Anterior cingulate cortex (tissue), 58 donors: ENCODE data around the gene RTN4RL1.
A peak's percentile ranks its signal among the peaks of the same experiment; 100 is the strongest.

Experiments used
- DNase-seq, 58 donors: peaks; one replicate each; lab custom pipeline; 2025; lab: John Stamatoyannopoulos, UW

Gene RTN4RL1

GRCh38 chr17:1937461-1937860 lies 87.7 kb downstream of the RTN4RL1 start:
- DNase-seq: no peak

GRCh38 chr17:1936766-1937165 lies 88.4 kb downstream of the RTN4RL1 start:
- no peak for DNase-seq

- DNase-seq: peak in 4 of 58 donors; percentile 15 to 42 (median 36)
Measured at GRCh38 chr17:1934901-1935300, 90.2 kb downstream of the RTN4RL1 start.

DNA sequence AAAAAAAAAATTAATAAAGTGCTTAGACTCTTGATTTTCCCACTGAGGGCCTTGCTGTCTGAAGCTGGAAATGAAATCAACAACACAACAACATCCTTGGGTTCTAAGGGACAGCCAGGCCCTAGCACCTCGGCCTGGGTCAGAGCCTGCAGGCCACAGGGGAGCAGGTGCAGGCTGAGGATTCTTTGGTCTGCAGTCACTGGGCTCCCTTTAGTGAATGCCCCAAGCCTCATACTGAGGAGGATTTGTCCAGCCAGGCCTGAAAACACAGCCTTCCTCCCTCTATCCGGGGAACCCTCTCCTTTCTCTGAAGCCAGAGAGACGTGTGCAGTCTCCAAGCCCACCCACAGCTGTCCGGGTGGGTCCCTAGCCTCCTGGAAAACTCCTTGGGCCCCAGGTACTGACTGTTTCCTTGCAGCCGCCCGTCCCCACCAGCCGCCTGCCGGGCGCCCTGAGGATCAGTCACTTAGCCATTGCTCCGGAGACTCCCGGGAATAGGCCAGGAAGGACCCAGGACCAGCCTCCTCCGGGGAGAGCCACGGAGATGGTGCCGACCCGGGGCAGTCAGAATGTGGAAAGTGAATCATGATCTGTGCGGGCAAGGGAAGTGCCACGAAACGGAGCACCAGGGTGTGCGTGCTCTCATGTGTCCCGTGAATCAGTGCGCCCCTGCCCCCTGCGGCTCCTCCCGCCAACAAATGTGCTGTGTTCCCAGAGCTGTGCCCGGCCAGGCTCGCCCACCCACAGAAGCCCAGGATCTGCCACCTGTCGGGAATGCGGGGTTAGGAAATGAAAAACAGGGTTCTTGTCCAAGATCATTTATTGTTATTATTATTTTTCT lies 91.0 kb downstream of the RTN4RL1 start:
- peak in 3 of 58 donors; percentile 23 to 54 (median 35) for DNase-seq

GRCh38 chr17:1931844-1932579 lies 93.1 kb downstream of the RTN4RL1 start:
- DNase-seq: peak in 50 of 58 donors; percentile 20 to 81 (median 50)

DNA sequence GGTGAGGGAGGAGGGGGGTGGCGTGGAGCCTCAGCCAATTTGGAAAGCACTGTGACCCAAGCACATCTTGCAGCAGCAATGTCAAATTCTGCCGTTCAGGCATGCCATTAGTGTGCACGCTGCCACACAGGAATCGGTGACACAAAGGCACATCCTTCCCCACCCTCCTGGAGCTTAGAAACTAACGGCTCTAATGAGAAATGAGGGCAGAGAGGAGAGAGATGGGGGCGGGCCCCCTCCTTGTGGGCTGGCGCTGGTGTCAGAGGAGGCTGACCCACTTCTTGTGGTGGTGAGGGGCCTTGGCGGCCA lies 94.8 kb downstream of the RTN4RL1 start:
- DNase-seq: peak in 1 of 58 donors; percentile 43

DNA sequence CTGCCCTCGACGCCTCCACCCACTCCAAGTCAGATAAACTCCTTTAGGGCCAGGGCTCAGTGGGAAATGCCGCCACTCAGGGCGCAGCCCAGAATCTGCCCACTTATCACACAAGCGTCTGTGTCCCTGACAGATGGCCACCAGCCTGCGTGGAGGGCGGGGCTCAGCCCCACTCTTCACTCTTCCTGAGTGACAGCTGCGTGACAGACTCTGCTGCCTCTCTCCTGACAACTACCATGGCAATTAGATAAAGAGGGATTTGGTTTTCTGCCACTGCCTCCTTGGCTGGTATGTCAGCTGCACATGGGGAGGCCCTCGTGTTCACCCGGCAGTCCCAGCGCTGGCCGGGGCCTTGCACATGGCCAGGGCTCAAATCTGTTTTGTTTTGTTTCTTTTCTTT lies 96.2 kb downstream of the RTN4RL1 start:
- peak in 18 of 58 donors; percentile 18 to 65 (median 48) for DNase-seq

- peak in 52 of 58 donors; percentile 24 to 90 (median 73) for DNase-seq
Measured at GRCh38 chr17:1920948-1921351, 104.2 kb downstream of the RTN4RL1 start.

DNA sequence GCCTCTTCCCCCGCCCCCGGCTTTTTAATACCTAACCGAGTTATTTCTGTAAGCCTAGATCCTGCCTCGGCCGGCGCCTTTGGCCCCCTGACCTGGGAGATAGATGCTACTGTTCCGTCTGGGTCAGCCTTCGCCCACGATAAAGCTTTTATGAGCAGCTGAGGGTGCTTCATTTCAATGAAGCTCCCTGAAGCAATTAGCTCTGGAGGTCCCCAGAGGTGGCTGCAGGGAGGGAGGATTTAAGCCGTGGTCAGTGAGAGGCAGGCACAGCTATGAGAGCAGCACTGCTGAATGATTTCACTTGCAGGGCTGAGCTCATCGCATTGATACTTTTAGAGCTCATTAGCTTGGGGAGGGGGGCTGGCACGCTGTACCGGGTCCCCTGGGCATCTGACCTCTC lies 105.9 kb downstream of the RTN4RL1 start:
- DNase-seq: no peak

- no peak for DNase-seq
Measured at GRCh38 chr17:1918346-1919162, 106.6 kb downstream of the RTN4RL1 start.

GRCh38 chr17:1916963-1917715 lies 108.0 kb downstream of the RTN4RL1 start:
- DNase-seq: no peak

GRCh38 chr17:1916316-1916715 lies 108.8 kb downstream of the RTN4RL1 start:
- DNase-seq: no peak

DNA sequence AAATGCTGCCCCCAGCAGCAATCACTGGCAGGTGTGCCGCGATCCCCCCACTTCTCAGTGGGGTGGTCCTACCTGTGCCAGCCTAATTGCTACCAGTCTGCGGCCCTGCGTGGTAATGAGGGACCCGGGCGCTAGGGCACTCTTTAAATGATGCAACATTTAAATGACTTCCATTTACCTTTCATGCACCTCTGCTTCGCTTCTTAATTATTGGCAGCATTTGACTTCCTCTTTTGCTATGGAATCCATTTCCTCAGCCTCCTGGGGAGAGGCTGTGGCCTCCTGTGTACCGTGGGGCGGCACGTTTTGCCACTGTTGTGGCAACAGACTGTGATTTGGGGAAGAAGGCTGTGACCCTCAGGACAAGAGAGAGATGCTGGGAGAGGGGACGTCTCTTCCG lies 109.2 kb downstream of the RTN4RL1 start:
- no peak for DNase-seq

DNA sequence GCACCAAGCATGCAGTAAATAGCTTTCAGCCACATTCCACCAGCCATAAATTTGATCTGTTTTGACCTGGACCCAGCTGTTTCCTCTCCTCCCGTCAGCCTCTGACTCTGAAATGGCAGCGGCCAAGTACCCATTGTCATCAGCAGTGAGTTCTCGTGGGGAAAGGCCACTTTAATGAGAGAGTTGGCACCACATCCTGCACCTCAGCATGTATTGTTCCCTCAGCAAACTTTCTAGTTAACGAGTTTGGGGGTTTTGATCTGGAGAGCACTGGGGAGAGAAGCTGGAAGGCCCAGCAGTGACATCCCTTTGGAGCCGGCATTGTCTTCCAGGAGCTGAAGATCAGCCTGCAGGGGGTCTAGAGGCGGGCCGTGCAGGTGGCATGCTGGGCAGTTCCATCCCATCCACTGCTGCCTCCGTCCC lies 110.5 kb downstream of the RTN4RL1 start:
- no peak for DNase-seq

DNA sequence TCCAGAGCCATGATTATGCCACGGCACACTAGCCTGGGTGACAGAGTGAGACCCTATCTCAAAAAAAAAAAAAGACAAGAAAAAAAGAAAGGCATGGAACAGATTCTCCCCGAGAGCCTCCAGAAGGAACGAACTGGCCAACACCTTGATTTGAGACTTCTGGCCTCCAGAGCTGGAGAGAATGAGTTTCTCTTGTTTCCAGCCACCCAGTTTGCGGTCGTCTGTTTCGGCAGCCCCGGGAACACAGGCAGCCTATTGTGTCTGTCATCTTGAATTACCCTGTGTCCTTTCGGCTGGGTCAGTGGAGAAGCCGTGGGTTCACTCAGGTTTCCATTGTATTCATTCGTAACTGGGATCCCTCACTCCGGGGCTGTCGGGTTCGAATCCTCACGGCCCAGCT lies 111.4 kb downstream of the RTN4RL1 start:
- DNase-seq: no peak

DNA sequence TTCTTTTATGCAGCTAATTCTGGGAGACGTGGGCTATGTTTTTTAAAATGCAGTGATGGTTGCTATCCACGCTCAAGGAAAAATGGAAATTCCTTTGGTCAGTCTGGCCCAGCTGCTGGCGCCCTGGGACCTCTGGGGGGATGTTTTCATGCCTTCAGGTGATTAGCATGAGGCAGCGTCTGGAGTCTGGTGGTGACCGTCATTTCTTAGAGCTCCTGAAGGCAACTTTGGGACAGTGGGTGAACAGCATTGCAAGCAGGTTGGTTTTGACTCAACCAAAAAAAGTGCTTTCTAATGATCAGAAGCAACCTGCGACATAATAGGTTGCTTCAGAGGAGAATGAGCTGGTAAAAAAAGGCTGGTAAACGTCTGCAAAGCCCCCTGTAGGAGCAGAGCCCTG lies 113.0 kb downstream of the RTN4RL1 start:
- DNase-seq: no peak

DNA sequence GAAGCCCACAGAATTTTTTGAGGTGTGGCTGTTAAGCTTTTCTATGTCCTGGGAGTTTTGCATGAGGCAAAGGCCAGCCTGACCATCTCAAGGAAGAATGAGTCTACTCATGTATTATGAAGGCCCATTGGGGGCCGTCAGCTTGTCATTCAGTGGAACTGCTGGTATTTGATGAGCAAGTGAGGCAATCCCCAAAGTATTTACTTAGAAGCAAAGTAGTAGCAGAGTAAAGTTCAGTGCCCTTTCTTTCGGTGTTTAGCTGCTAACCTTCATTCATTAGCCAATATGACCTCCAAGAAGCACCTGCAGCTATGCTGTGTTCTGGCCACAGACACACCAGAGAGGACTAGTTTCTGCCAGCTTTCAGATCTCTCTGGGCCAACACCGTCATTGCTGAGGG lies 115.1 kb downstream of the RTN4RL1 start:
- no peak for DNase-seq

DNA sequence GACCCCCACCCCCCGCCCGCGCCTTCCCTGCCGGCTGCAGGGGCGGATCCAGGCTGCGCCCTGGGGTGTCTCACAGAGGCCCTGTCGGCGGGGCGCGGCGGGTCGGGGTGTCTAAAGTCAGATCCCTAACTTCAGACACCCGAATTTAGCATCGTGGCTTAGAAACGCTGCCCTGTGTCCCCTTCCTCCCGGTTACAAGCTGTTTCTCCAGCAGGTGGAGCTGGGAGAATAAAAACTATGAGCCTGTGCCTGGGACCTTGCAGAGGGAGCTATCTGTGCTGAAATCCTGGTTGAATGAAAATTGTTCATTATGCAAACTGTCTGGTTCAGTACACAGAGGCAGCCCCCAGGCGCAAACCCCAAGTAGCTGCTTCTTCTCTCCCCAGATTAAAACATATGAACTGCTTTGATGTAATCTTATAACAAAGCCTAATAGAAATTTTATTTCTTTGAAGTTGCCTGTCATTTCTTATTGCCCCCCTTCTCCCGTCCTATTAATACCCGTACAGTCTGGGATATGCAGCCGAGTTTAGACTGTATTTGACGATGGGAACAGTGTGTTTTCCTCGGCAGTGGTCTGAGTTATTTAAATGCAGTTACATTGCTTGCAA lies 116.3 kb downstream of the RTN4RL1 start:
- peak in 42 of 58 donors; percentile 16 to 86 (median 43) for DNase-seq

- peak in 23 of 58 donors; percentile 18 to 61 (median 38) for DNase-seq
Measured at GRCh38 chr17:1907909-1908698, 117.0 kb downstream of the RTN4RL1 start.
